HUES48 (cell line): ENCODE measurements around the gene CBX4.

ENCODE experiments used
- H3K27ac ChIP-seq: one replicate; pipeline ENCODE4 v1.7.0; 2013; ENCODE audit warnings: low read depth, low read length, inconsistent platforms
- H3K27me3 ChIP-seq: 2 replicates; pipeline ENCODE4 v1.6.1; 2013; ENCODE audit warnings: mild to moderate bottlenecking, low read length; ENCODE audit not compliant: control insufficient read depth, insufficient read depth
- H3K36me3 ChIP-seq: 2 replicates; pipeline ENCODE4 v1.6.1; 2013; ENCODE audit warnings: low read length; ENCODE audit not compliant: control insufficient read depth, insufficient read depth
- H3K4me1 ChIP-seq: 2 replicates; pipeline ENCODE4 v1.6.1; 2013; ENCODE audit warnings: mild to moderate bottlenecking, low read length; ENCODE audit not compliant: control insufficient read depth, insufficient read depth
- H3K4me3 ChIP-seq: 2 replicates; pipeline ENCODE4 v1.5.1; 2013; ENCODE audit warnings: mild to moderate bottlenecking, low read depth, low read length
- H3K9ac ChIP-seq: 2 replicates; pipeline ENCODE4 v1.6.1; 2013; ENCODE audit warnings: mild to moderate bottlenecking, low read depth, low read length, moderate library complexity
- H3K9me3 ChIP-seq: 2 replicates; pipeline ENCODE4 v1.6.1; 2013; ENCODE audit warnings: low read length; ENCODE audit not compliant: control insufficient read depth, insufficient read depth

CBX4 gene

GRCh38 chr17:79788989-79789942 is 50.0 kb downstream of the CBX4 start:
- H3K36me3 ChIP-seq, result peaks cover 18% of the 10 kb centered on the region
- peak overlapping the region; percentile 59; the same call in 1 of the 2 replicates for H3K4me3 ChIP-seq
- H3K9me3 ChIP-seq, result no peaks in the 10 kb centered on the region
- H3K27me3 ChIP-seq, result peaks cover 75% of the 10 kb centered on the region
- peaks cover 15% of the 10 kb centered on the region for H3K4me1 ChIP-seq
- H3K27ac ChIP-seq, result no peak overlapping the region
- no peak overlapping the region for H3K9ac ChIP-seq

- H3K27ac ChIP-seq, result no peak overlapping the region
- peaks cover 12% of the 10 kb centered on the region for H3K4me1 ChIP-seq
- no peaks in the 10 kb centered on the region for H3K9me3 ChIP-seq
- H3K36me3 ChIP-seq, result peaks cover 26% of the 10 kb centered on the region
- peaks cover 67% of the 10 kb centered on the region for H3K27me3 ChIP-seq
- H3K4me3 ChIP-seq, result no peak overlapping the region
- no peak overlapping the region for H3K9ac ChIP-seq
Observed at GRCh38 chr17:79788455-79788854, 50.8 kb downstream of the CBX4 start.

GRCh38 chr17:79786930-79787643 is 52.2 kb downstream of the CBX4 start:
- Histone ChIP-seq H3K36me3 (peaks cover 40% of the 10 kb centered on the region), H3K9ac (no peak overlapping the region), H3K27me3 (peaks cover 54% of the 10 kb centered on the region), H3K27ac (no peak overlapping the region), H3K4me1 (peaks cover 10% of the 10 kb centered on the region; the same call in 1 of the 2 replicates), H3K4me3 (no peak overlapping the region), H3K9me3 (no peaks in the 10 kb centered on the region)

GRCh38 chr17:79785900-79786810 is 53.1 kb downstream of the CBX4 start:
- peaks cover 44% of the 10 kb centered on the region for H3K27me3 ChIP-seq
- H3K27ac ChIP-seq, result no peak overlapping the region
- no peak overlapping the region for H3K9ac ChIP-seq
- peaks cover 10% of the 10 kb centered on the region; the same call in 1 of the 2 replicates for H3K4me1 ChIP-seq
- peaks cover 49% of the 10 kb centered on the region for H3K36me3 ChIP-seq
- H3K4me3 ChIP-seq, result no peak overlapping the region
- no peaks in the 10 kb centered on the region for H3K9me3 ChIP-seq

GRCh38 chr17:79785017-79785899 is 54.0 kb downstream of the CBX4 start:
- no peak overlapping the region for H3K9ac ChIP-seq
- peaks cover 35% of the 10 kb centered on the region for H3K27me3 ChIP-seq
- no peak overlapping the region for H3K27ac ChIP-seq
- H3K9me3 ChIP-seq, result no peaks in the 10 kb centered on the region
- H3K4me1 ChIP-seq, result peaks cover 10% of the 10 kb centered on the region; the same call in 1 of the 2 replicates
- H3K4me3 ChIP-seq, result no peak overlapping the region
- peaks cover 58% of the 10 kb centered on the region for H3K36me3 ChIP-seq

- Histone ChIP-seq H3K9me3 (no peaks in the 10 kb centered on the region), H3K27ac (no peak overlapping the region), H3K9ac (no peak overlapping the region), H3K27me3 (peaks cover 28% of the 10 kb centered on the region), H3K4me3 (no peak overlapping the region), H3K36me3 (peaks cover 66% of the 10 kb centered on the region), H3K4me1 (peaks cover 12% of the 10 kb centered on the region)
Observed at GRCh38 chr17:79784353-79785016, 54.8 kb downstream of the CBX4 start.

- peaks cover 69% of the 10 kb centered on the region for H3K36me3 ChIP-seq
- no peak overlapping the region for H3K9ac ChIP-seq
- H3K27ac ChIP-seq, result no peak overlapping the region
- H3K9me3 ChIP-seq, result no peaks in the 10 kb centered on the region
- H3K27me3 ChIP-seq, result peaks cover 22% of the 10 kb centered on the region
- no peak overlapping the region for H3K4me3 ChIP-seq
- H3K4me1 ChIP-seq, result peaks cover 10% of the 10 kb centered on the region
Observed at GRCh38 chr17:79783891-79784290, 55.3 kb downstream of the CBX4 start.
